RWPE1 (cell line): ENCODE results near the gene ARVCF.
"Not testable (repeated sequence)": the region's sequence is repeated elsewhere in the genome, so short reads cannot be mapped to it uniquely, and the experiment has no call there.

Experiments used
- CTCF ChIA-PET: fragments of 350-600 bp; sonication (Branson Sonifier 250); formaldehyde crosslinking; extraction: SDS; loops from one replicate; lab custom pipeline; 2021; lab: Yijun Ruan, JAX
- POLR2A ChIA-PET: fragments of 400-600 bp; formaldehyde crosslinking; extraction: SDS; loops from one replicate; lab custom pipeline; 2020; ENCODE audit warnings: antibody characterized with exemption; ENCODE audit not compliant: low non-redundant PET; lab: Yijun Ruan, JAX
- DNase-seq: peaks from one replicate; pipeline ENCODE4 v3.0.0; 2012; ENCODE audit warnings: low spot score
- H3K27ac ChIP-seq: fragments of 450-650 bp; 2 replicates; pipeline ENCODE4 v1.5.1; 2017
- CTCF ChIP-seq: fragments of 450-650 bp; conservative IDR thresholded peaks from 2 replicates; pipeline ENCODE4 v1.5.1; 2017; ENCODE audit warnings: low read depth, mild to moderate bottlenecking

Gene ARVCF

GRCh38 chr22:19927696-19928095 lies 88.9 kb downstream of the ARVCF start:
- DNase-seq: no peak
- ChIA-PET CTCF (no interaction called here), POLR2A (no interaction called here)
- no peak for TF ChIP-seq CTCF
- no peak overlapping the region for H3K27ac ChIP-seq

GRCh38 chr22:19926028-19926427 lies 90.6 kb downstream of the ARVCF start:
- DNase-seq, H3K27ac ChIP-seq, CTCF ChIA-PET, POLR2A ChIA-PET: not testable (repeated sequence)

GRCh38 chr22:19923914-19924513 lies 92.6 kb downstream of the ARVCF start:
- POLR2A ChIA-PET: no interaction called here
- H3K27ac ChIP-seq: no peak overlapping the region
- DNase-seq: no peak
- CTCF ChIA-PET: interaction anchor here (0.6 to 0.7 kb wide), 2 partner anchors 19 to 29 kb away, joined by 3 to 4 read pairs; no protein-coding TSS in a partner anchor
- no peak for TF ChIP-seq CTCF

- no peak overlapping the region for H3K27ac ChIP-seq
- CTCF ChIA-PET: no interaction called here
- POLR2A ChIA-PET: interaction anchor here (0.6 kb wide), 1 partner anchor 33 kb away, joined by 7 read pairs; no protein-coding TSS in a partner anchor
- TF ChIP-seq CTCF: no peak
- DNase-seq: no peak
These were observed 95.0 kb downstream of the ARVCF start for GRCh38 chr22:19921544-19922081.
